GM18505 (cell line): ENCODE results near the gene SALL2.

Experiments
- ATAC-seq: cut with Tn5 transposase; IDR thresholded peaks from one replicate; pipeline ENCODE4 v1.9.1; 2021; ENCODE audit not compliant: unreplicated experiment
- POLR2A ChIP-seq: IDR thresholded peaks from 4 replicates; pipeline ENCODE4 v1.6.1; 2011; ENCODE audit warnings: borderline replicate concordance; ENCODE audit not compliant: insufficient read depth, insufficient read length; ENCODE audit errors: extremely low read depth

SALL2 gene

DNA sequence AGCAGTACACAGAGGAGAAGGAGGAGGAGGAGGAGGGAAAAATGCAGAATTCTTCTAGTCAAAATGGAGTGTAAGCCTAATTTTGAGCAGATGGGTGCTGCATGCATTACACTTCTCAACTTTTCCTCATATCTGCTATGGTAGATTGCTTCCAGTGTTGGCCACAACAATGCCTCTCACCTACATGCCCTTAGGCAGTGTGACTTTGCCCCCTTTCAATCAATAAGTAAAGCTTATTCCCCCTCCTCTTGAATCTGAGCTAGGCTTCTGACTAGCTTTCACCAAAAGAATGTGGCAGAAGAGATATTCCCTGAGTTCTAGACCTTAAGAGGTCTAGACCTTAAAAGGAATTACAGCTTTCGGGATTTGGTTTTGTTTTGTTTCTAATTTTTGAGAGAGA, 11.8 kb downstream of the SALL2 start:
- no peak for ATAC-seq
- TF ChIP-seq POLR2A: no peak

DNA sequence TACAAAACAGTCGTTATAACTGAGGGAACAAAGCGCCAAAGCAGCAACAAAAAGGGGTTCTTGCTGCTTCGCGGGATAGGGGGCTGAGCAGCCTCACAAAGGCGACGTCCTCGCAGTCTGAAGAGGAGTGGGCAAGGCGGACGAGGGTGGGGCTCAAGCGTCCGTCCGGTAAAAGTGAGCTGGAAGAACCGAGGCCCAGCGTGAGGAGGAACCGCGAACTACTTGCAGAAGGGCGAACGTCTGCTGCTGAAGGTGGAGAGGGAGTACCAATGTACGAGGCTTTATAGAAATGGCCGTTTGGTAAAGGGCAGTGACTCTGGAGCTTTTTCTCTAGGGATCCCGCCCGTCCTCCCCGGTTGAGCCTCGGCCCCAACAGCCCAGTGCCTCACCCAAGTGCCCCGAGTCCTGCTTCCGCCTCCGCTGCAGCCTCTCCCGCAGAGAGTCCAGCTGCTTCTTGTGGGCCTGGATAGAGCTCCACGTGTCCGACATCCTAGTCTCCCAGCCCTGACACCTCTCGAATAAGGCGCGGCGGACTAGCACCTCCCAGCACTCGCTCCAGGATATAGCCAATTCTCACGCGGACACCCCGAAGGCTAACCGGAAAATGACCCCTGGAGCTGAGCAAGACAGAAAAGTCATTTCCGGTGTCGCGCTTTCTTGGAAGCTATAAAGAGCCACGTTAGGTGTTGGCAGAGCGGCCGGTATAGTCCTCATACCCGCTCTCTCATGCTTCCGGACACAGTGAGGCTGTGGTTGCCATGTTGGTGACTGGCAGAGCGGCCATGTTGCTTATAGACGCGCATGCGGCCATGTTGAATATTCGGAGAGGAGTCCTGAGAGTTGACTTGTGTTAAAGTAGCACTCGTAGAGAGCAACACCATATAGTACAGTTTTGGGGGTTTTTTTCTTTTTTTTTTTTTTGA, 15.2 kb downstream of the SALL2 start, which contains the start of gene METTL3:
METTL3 (minus strand) TSS at position 606 of the 923 bp plus-strand sequence; CDS start at position 489, 117 bp downstream.
- ATAC-seq: peak; percentile 98
- TF ChIP-seq POLR2A: peak; percentile 81

DNA sequence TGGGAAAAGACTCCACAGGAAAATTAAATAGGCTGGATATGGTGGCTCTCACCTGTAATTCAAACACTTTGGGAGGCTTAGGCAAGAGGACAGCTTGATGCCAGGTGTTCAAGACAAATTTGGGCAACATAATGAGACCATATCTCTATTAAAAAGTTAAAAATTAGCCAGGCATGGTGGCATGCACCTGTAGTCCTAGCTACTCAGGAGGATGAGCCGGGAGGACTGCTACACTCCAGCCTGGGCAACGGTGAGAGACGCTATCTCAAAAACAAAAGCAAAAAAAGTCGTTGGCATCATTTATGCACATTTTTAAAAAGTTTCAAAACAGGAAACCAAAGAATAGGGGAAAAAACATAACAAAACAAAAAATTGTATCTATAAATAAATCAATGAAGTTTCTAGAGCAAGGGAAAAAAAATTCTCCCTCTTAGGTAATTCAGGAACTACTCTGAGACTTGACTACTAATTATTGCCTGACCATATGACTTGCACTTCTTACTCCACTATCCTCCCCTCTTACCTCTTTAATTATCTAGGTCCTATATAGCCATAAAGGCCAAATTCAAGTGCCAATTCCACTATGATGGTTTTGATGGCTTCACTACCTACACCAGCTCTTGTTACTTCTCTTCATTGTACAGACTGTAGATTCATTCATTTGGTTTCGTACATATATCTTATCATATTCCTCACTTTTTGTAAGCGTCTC, 16.6 kb downstream of the SALL2 start:
- ATAC-seq: no peak
- TF ChIP-seq POLR2A: no peak

DNA sequence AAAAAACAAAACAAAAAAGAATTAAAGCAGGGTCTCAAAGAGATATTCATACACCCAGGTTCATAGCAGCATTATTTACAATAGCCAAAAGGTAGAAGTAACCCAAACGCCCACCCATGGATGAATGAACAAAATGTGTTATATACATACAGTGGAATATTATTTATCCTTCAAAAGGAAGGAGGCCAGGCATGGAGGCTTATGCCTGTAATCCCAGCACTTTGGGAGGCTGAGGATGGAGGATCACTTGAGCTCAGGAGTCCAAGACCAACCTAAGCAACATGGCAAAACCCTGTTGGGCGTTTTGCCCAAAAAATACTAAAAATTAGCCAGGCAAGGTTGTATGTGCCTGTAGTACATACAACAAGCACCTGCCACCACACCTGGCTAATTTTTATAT, 19.6 kb downstream of the SALL2 start:
- no peak for ATAC-seq
- no peak for TF ChIP-seq POLR2A

DNA sequence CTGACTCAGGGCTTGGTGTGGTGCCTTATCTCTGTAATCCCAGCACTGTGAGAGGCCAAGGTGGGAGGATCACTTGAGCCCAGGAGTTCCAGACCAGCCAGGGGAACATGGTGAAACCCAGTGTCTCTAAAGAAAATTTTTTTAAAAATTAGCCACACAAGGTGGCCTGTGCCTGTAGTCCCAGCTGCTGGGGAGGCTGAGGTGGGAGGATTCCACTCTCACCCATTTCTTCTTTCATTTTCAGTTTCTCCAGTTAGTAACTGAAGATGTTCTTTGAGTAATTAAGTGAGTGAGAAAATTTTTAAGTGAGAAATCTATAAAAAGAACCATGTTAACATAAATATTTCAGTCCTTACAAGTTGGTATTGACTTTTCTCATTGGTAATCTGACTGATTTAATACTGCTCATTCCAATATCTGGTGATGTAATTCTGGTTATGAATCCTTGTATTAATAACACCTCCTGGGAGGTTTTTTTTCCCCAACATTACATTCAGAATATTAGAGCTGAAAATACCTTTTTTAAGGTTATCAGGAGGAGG, 21.1 kb downstream of the SALL2 start:
- ATAC-seq: peak; percentile 78
- no peak for TF ChIP-seq POLR2A

DNA sequence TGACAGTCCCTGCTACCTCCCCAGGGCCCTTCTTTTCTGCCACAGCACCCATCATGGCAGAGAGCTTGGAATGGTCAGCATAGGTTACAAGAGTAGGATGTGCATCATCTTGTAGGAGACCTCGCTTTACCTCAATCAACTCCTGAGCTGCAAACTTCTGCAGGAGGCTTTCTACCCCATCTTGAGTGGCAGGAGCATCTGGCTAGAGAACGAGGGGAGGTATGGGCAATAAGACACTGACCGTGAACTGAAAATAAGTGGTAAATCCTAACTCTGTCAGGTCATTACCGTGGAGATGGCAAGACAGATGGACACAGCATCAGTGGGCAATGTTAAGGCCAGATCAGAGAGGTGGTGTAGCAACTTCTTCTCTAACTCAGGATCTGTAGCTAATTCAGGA, 22.8 kb downstream of the SALL2 start:
- TF ChIP-seq POLR2A: no peak
- no peak for ATAC-seq

DNA sequence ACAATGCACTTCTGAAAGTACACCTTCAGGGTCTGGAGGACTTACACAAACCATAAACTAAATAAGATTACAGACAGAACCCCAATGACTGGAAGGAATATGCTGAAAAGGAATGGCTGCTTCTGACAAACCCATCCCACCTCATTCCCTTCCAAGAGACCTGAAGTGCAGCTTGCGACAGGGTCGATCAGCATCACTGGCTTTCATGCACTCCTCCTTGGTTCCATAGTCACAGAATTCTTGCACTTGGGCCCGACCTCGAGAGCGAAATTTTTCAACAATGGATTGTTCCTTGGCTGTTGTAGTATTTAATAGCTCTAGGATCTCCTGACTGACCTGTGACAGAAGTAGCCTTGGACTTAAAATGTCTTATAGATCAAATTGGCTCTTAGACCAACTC, 24.6 kb downstream of the SALL2 start:
- TF ChIP-seq POLR2A: no peak

DNA sequence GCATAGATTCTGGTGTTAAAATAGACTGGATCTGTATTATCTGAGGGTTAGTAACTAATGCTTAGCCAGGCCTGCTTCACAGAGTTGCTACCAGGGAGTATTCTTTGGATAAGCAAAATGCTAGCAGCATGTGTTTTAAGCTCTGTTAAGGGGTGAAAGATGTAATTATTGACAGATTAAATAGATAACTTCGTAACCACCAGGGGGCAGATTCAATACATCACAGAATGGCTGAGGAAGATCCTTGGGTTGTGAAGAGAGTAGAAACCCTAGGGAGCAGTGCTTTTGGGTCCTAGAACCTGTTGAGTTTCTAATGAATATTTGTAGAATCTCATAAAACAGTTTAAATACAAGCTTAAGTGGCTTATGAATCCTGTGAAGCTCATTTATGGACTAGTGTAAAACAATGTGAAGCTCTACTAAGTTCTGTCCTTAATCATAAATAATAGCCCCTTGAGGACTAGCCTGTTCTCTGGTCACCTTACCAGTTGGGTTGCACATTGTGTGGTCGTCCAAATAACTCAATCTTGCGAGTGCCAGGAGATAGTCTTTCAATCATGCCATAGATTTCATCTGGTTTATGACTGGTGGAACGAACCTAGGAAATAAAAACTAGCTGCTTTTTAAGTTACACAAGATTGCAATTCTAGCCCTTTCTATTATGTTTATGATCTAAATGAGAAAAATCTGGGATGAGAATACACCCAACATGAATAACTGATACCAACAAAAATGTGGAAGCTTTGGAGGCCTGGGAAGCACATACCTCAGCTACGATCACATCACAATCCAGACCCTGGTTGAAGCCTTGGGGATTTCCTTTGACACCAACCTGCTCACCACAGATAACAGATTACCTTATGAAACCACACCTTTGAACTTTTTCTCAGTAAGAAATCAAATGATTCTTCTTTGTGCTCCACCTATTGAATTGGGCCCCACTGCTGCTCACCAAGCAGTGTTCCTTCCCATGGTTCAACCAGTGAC, 27.3 kb downstream of the SALL2 start:
- ATAC-seq: no peak
- TF ChIP-seq POLR2A: no peak

More for the DNA sequence above, 24.6 kb downstream of the SALL2 start:
- ATAC-seq: no peak

DNA sequence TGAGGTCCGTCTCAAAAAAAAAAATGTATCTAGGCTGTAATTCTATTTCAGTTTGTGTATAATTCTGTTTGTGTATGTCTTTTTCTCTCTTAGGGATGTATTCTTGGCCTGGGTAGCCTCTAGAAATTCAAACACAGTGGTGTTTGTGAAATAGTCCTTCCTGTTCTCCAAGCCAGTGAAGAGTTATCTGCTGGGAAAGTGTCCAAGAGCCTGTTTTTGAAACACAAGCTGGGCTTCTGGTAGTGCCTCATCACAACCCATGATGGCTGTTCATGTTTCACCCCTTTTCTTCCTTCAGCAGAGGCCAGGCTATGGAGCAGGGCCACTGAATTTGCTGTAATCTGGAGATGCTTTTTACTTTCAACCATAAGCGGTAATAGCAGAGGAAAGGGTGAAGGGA, 29.7 kb downstream of the SALL2 start:
- no peak for ATAC-seq
- TF ChIP-seq POLR2A: no peak

DNA sequence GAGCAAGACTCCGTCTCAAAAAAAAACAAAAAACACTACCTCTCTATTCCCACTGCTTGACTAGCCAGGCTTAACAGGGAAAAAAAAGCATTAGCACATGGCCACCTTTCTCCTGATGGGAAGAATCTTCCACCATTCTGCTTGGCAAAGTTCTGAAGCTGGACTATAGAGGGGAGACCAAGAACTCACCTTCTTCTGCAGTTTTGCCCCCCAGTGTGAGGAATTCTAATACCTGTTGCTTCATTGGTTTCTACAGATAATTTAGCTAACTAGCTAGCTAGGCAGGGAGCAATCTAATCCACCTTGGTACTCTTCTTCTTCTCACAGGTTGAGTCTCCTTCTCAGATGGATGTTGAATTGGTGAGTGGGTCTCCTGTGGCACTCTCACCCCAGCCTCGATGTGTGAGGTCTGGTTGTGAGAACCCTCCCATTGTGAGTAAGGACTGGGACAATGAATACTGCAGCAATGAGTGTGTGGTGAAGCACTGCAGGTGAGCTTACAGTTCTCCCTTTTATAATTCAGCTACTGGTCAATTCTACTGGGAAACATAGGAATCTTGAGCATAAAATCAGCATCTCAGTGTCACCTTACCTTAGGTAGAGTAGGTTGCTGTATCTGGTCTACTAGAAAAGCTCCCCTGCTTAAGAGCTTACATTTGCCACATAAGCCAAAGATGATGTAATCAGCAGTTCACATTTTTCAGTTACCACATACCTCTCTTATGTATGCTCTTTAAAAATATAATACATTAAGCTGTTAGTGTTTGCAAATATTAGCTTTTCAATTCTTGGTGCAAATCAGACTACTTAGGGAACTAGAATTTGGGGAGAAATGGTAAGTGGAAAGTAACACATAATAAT, 31.0 kb downstream of the SALL2 start:
- no peak for ATAC-seq
- TF ChIP-seq POLR2A: no peak

DNA sequence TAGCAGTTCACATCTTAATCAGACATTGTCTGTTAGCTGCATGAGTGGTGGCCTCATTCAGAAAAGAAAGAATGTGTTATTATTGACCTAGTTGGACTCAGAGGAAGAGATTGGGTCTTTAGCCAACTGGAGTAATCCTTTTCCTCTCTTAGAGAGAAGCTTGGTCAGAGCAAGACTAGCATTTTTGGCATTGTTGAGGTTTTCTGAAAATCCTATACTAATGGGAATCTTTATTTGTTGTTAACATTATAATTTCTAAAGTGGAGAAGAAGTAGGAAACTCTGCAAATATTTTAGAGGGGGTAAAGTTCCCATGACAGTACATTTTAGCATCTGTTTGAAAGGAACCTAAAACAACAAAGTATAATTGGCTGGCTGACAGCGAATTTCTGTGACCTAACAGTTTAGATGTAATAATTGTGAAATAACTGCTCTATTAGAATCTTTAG, 39.5 kb downstream of the SALL2 start:
- no peak for TF ChIP-seq POLR2A
- no peak for ATAC-seq
